HepG2 (cell line): ENCODE measurements around the gene ZC3H14. TPM values are rescaled to one million over a fixed set of nuclear protein-coding genes. Genes with fewer than 3 reads are reported as not detected.

Experiments
- ATAC-seq: fragments of 200-7000 bp; cut with Tn5 transposase; 3 replicates; pipeline ENCODE4 v1.9.1; 2020; ENCODE audit warnings: mild to moderate bottlenecking, moderate library complexity
- BruUV-seq: library from RNA; stranded (reverse); fragments of 400-500 nt; replicated peaks from 2 replicates; lab custom pipeline; 2021; lab: Mats Ljungman, UMichigan
- CTCF ChIA-PET: fragments of 300-600 bp; formaldehyde crosslinking; extraction: SDS; loops from one replicate; lab custom pipeline; 2021; ENCODE audit warnings: low total read pairs, inconsistent platforms, low intra/inter-chr PET ratio; lab: Yijun Ruan, JAX
- POLR2A ChIA-PET: fragments of 350-600 bp; sonication (Branson Sonifier 250); formaldehyde crosslinking; loops from one replicate; lab custom pipeline; 2020; ENCODE audit warnings: antibody characterized with exemption, inconsistent platforms; lab: Yijun Ruan, JAX
- DNase-seq: peaks from one replicate; pipeline ENCODE4 v3.0.0-alpha.2; 2015; ENCODE audit warnings: low spot score
- FAIRE-seq: peaks from 3 replicates; lab custom pipeline; 2011; peaks lifted over from hg19 to GRCh38; lab: Jason Lieb, UNC
- H2AFZ ChIP-seq: one replicate; pipeline ENCODE4 v1.6.1; 2011; ENCODE audit warnings: low read length, inconsistent platforms
- H3K27ac ChIP-seq: fragments of 300-600 bp; 3 replicates; pipeline ENCODE4 v1.8.0; 2011; ENCODE audit warnings: mixed run types, mild to moderate bottlenecking, mixed read lengths, low read length, inconsistent platforms; ENCODE audit not compliant: insufficient read depth; ENCODE audit errors: extremely low read length
- H3K27me3 ChIP-seq, 2 experiments: fragments of 200-600 bp in 1 of 2; 2 replicates in 1 of 2; 3 replicates in 1 of 2; pipeline versions ENCODE4 v1.6.0 to v1.8.0; 2011; ENCODE audit warnings: low read length in 2 of 2, mild to moderate bottlenecking in 2 of 2, moderate library complexity in 2 of 2, inconsistent platforms in 1 of 2; ENCODE audit not compliant: insufficient read depth in 2 of 2, control insufficient read depth in 1 of 2
- H3K36me3 ChIP-seq, 2 experiments: fragments of 200-600 bp in 1 of 2; replicated peaks in 1 of 2; 2 replicates in 1 of 2; 3 replicates in 1 of 2; pipeline versions ENCODE4 v1.5.1 to v1.8.0; 2011; ENCODE audit warnings: low read length in 2 of 2, inconsistent platforms in 1 of 2; ENCODE audit not compliant: insufficient read depth in 2 of 2, control insufficient read depth in 1 of 2
- H3K4me1 ChIP-seq: 2 replicates; pipeline ENCODE4 v1.5.1; 2012; ENCODE audit warnings: low read length, inconsistent platforms; ENCODE audit not compliant: insufficient read depth
- H3K4me2 ChIP-seq: 2 replicates; pipeline ENCODE4 v1.6.0; 2011; ENCODE audit warnings: low read depth, low read length, inconsistent platforms
- H3K4me3 ChIP-seq, 3 experiments: fragments of 200-600 bp in 1 of 3; sonication (generic), shearing (Covaris generic) in 1 of 3; replicated peaks in 1 of 3; 2 replicates each; pipeline ENCODE4 v1.5.1; 2011 to 2016; ENCODE audit warnings: low read length in 3 of 3, inconsistent platforms in 2 of 3, low read depth in 2 of 3, mild to moderate bottlenecking in 2 of 3, control low read depth in 1 of 3, mixed read lengths in 1 of 3; ENCODE audit not compliant: insufficient read depth in 1 of 3
- H3K79me2 ChIP-seq: one replicate; pipeline ENCODE4 v1.6.1; 2011; ENCODE audit warnings: low read length, inconsistent platforms; ENCODE audit not compliant: insufficient read depth
- H3K9ac ChIP-seq: 2 replicates; pipeline ENCODE4 v1.6.0; 2011; ENCODE audit warnings: mild to moderate bottlenecking, low read depth, low read length, inconsistent platforms; ENCODE audit not compliant: insufficient read depth
- H3K9me3 ChIP-seq: 2 replicates; pipeline ENCODE4 v1.5.1; 2012; ENCODE audit warnings: mild to moderate bottlenecking, low read length
- H4K20me1 ChIP-seq: 2 replicates; pipeline ENCODE4 v1.6.0; 2011; ENCODE audit warnings: inconsistent platforms, mild to moderate bottlenecking, low read length, moderate library complexity; ENCODE audit not compliant: insufficient read depth
- BCL6 ChIP-seq: IDR thresholded peaks from 2 replicates; pipeline ENCODE4 v1.6.1; 2016; ENCODE audit warnings: missing genetic modification reagents, missing compliant biosample characterization
- FOXA1 ChIP-seq, 2 experiments: fragments of 450-650 bp in 1 of 2; sonication (generic) in 1 of 2; formaldehyde crosslinking in 1 of 2; IDR thresholded peaks; 2 replicates each; pipeline versions ENCODE4 v1.4.0 to v1.6.1; 2016 to 2020; ENCODE audit warnings: missing genetic modification reagents in 1 of 2
- KDM5B ChIP-seq: sonication (generic); formaldehyde crosslinking; IDR thresholded peaks from 2 replicates; pipeline ENCODE4 v1.4.0; 2020; ENCODE audit warnings: missing genetic modification reagents, mild to moderate bottlenecking, borderline replicate concordance
- MAFF ChIP-seq: IDR thresholded peaks from 2 replicates; pipeline ENCODE4 v1.6.1; 2011; ENCODE audit warnings: low read depth, low read length, improper control_type of control experiment
- MYC ChIP-seq: sonication (generic); formaldehyde crosslinking; IDR thresholded peaks from 2 replicates; pipeline ENCODE4 v1.9.0; 2021; ENCODE audit warnings: missing genetic modification reagents, borderline replicate concordance
- NR2F6 ChIP-seq, 2 experiments: IDR thresholded peaks; 2 replicates each; pipeline ENCODE4 v1.6.1; 2016; ENCODE audit warnings: antibody characterized with exemption in 1 of 2, mild to moderate bottlenecking in 1 of 2
- SOX13 ChIP-seq, 3 experiments: fragments of 450-650 bp in 1 of 3; sonication (generic) in 1 of 3; formaldehyde crosslinking in 1 of 3; IDR thresholded peaks in 2 of 3; conservative IDR thresholded peaks in 1 of 3; 2 replicates each; pipeline versions ENCODE4 v1.5.0 to v1.6.1; 2016 to 2020; ENCODE audit warnings: antibody characterized with exemption in 1 of 3, mild to moderate bottlenecking in 1 of 3, missing compliant biosample characterization in 1 of 3, missing genetic modification reagents in 1 of 3, moderate library complexity in 1 of 3
- ZC3H4 ChIP-seq: sonication (generic); formaldehyde crosslinking; IDR thresholded peaks from 2 replicates; pipeline ENCODE4 v1.4.0; 2020; ENCODE audit warnings: missing genetic modification reagents, borderline replicate concordance
- ZNF557 ChIP-seq: sonication (generic); formaldehyde crosslinking; IDR thresholded peaks from 2 replicates; pipeline ENCODE4 v1.4.0; 2020; ENCODE audit warnings: missing genetic modification reagents
- WGBS: methylation state at CpG from one replicate; pipeline ENCODE4 v1.1.6; 2017; ENCODE audit warnings: low lambda C conversion rate; 5-methylcytosine and 5-hydroxymethylcytosine counted together
- in situ Hi-C: cut with HindIII; loops from 2 replicates; pipeline ENCODE4 v1.10.0; 2017; ENCODE audit warnings: low pct_unique_long_range_greater_than_20kb; ENCODE audit not compliant: extremely low pct_ligation_motif_present
- intact Hi-C: fragments of 100-400 bp; cut with micrococcal nuclease; formaldehyde crosslinking; loops from one replicate; pipeline ENCODE4 v1.10.0; 2022; ENCODE audit not compliant: unreplicated experiment
- polyA plus RNA-seq, 8 experiments: library from polyadenylated mRNA; depleted of rRNA in 3 of 8; stranded (reverse) in 7 of 8; unstranded in 1 of 8; fragments of >200 nt; fragmentation: Illumina TruSeq in 4 of 8; extraction: Trizol in 4 of 8; gene quantifications; 2 replicates each; pipeline versions ENCODE4 v1.2.1 to v1.2.3, GENCODE V29; 2011 to 2016; ENCODE audit warnings: low read depth in 4 of 8, missing spikeins in 1 of 8, mixed read lengths in 1 of 8; ENCODE audit not compliant: insufficient read depth in 1 of 8
- total RNA-seq, 5 experiments: library from RNA; depleted of rRNA; stranded (reverse); fragments of >200 nt; fragmentation: Illumina TruSeq; extraction: Trizol; gene quantifications; 2 replicates each; pipeline ENCODE4 v1.2.3, GENCODE V29; 2016; ENCODE audit warnings: low read depth in 1 of 5
- TF ChIP-seq, protein P1 (sequence below), 2 experiments: sonication (generic) in 1 of 2; formaldehyde crosslinking in 1 of 2; IDR thresholded peaks; 2 replicates each; pipeline versions ENCODE4 v1.4.0 to v1.6.1; 2016 to 2020; ENCODE audit warnings: borderline replicate concordance in 1 of 2, low read depth in 1 of 2, mild to moderate bottlenecking in 1 of 2, missing genetic modification reagents in 1 of 2
- TF ChIP-seq, protein P2 (sequence below): sonication (generic); formaldehyde crosslinking; conservative IDR thresholded peaks from 2 replicates; pipeline ENCODE4 v1.4.0; 2020; ENCODE audit warnings: missing genetic modification reagents
- TF ChIP-seq, protein P3 (sequence below): sonication (generic); formaldehyde crosslinking; IDR thresholded peaks from 2 replicates; pipeline ENCODE4 v1.9.0; 2021; ENCODE audit warnings: missing genetic modification reagents, mild to moderate bottlenecking, borderline replicate concordance

ZC3H14 gene
- total and polyA plus RNA-seq, 2 of the 13 experiments (the other 11 are each of a cell fraction or from before 2014, with no cell fraction given) = 65.1 to 67.5 TPM

DNA sequence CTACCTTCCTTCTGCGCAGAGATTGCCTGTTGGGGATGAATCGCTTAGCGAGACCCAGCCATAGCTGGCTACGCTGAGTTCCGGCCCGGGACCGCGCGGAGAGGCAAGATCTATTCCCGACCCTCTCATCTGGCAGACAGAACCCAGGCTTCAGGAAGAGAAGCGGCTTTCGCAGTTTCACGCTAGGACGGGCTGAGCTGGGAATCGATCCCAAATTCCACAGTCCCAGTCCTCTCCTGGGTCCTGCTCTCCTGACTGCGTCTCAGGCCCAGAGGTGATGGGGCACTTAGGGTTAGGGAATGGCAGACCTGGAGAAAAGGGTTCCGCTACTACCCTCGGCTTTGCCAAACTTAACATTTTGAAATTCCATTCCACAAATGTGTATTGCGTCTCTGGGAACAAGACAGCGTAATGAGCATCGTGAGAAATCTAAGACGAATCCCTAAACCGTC, 10.8 kb upstream of the ZC3H14 start (continued):
- TF ChIP-seq KDM5B (CRISPR knock-in tag) = no peak

DNA sequence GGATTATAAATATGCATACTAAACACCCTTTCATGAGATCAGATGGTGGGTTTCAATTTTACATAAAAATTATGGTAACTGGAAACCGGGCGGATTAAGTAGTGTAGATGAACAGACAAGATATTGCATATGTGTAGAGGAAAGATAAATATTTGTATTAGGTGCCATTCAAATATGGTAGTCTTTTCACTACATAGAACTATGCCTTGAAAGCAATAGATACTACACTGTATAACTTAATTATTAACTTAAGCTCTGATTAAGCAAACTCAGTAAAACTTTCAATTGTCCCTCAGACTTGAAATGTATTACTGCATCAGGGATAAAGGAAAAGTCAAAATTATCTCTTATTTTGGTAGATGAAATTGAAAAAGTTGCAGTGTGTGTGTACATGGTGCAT, 10.0 kb upstream of the ZC3H14 start:
- no peaks in the 10 kb centered on the region for H3K9me3 ChIP-seq
- BruUV-seq = no TSS peak
- H3K4me1 ChIP-seq = peaks cover 32% of the 10 kb centered on the region
- H3K36me3 ChIP-seq = peaks cover 0 to 8% of the 10 kb centered on the region in 2 experiments; a peak in 2 of 5 replicates
- CTCF ChIA-PET = no interaction called here
- POLR2A ChIA-PET = no interaction called here
- 31% methylated on average over 2 of the region's 2 CpGs for WGBS
- H4K20me1 ChIP-seq = no peaks in the 10 kb centered on the region
- peak; percentile 51 for DNase-seq
- intact Hi-C loops (loop anchor here (10.0 kb wide), 1 partner anchor 168 kb away; the partner anchor contains the start of gene SPATA7), in situ Hi-C loops (no loop called here)
- no peaks in the 10 kb centered on the region for H3K79me2 ChIP-seq
- no peak overlapping the region for H3K4me3 ChIP-seq
- FAIRE-seq = no peak
- peak; percentile 39 for ATAC-seq
- H2AFZ ChIP-seq = no peak overlapping the region
- no peak overlapping the region for H3K27ac ChIP-seq
- H3K9ac ChIP-seq = no peak overlapping the region
- no peaks in the 10 kb centered on the region for H3K27me3 ChIP-seq
- H3K4me2 ChIP-seq = peak overlapping the region; percentile 79; the same call in 1 of the 2 replicates
- TF ChIP-seq ZC3H4 (CRISPR knock-in tag) (no peak), NR2F6 (IDR thresholded peaks at IDR 0.05) (no peak), NR2F6 (CRISPR knock-in tag; IDR thresholded peaks at IDR 0.05) (no peak), SOX13 (IDR thresholded peaks at IDR 0.05) (no peak), SOX13 (CRISPR knock-in tag; conservative IDR thresholded peaks at IDR 0.05 in 1 of 2, IDR thresholded peaks at IDR 0.05 in 1 of 2) (peak in 1 of 2 experiments; percentile 26; a peak in 1 of 4 replicates), MAFF (0 out of 2 replicates have a peak, but pooled peaks have one; percentile 1), FOXA1 (IDR thresholded peaks at IDR 0.05) (0 out of 2 replicates have a peak, but pooled peaks have one; percentile 17), FOXA1 (CRISPR knock-in tag; IDR thresholded peaks at IDR 0.05) (no peak), BCL6 (CRISPR knock-in tag) (peak; percentile 72), MYC (CRISPR knock-in tag) (no peak), ZNF557 (CRISPR knock-in tag) (no peak)
- TF ChIP-seq, protein P1, sequence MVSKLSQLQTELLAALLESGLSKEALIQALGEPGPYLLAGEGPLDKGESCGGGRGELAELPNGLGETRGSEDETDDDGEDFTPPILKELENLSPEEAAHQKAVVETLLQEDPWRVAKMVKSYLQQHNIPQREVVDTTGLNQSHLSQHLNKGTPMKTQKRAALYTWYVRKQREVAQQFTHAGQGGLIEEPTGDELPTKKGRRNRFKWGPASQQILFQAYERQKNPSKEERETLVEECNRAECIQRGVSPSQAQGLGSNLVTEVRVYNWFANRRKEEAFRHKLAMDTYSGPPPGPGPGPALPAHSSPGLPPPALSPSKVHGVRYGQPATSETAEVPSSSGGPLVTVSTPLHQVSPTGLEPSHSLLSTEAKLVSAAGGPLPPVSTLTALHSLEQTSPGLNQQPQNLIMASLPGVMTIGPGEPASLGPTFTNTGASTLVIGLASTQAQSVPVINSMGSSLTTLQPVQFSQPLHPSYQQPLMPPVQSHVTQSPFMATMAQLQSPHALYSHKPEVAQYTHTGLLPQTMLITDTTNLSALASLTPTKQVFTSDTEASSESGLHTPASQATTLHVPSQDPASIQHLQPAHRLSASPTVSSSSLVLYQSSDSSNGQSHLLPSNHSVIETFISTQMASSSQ (IDR thresholded peaks at IDR 0.05; ENCODE audit: low read depth) = peak; percentile 52; the same call in 1 of the 2 replicates
- TF ChIP-seq, protein P1 (CRISPR knock-in tag; IDR thresholded peaks at IDR 0.05; ENCODE audit: borderline replicate concordance) = peak; percentile 39; the same call in 1 of the 2 replicates
- TF ChIP-seq, protein P2, sequence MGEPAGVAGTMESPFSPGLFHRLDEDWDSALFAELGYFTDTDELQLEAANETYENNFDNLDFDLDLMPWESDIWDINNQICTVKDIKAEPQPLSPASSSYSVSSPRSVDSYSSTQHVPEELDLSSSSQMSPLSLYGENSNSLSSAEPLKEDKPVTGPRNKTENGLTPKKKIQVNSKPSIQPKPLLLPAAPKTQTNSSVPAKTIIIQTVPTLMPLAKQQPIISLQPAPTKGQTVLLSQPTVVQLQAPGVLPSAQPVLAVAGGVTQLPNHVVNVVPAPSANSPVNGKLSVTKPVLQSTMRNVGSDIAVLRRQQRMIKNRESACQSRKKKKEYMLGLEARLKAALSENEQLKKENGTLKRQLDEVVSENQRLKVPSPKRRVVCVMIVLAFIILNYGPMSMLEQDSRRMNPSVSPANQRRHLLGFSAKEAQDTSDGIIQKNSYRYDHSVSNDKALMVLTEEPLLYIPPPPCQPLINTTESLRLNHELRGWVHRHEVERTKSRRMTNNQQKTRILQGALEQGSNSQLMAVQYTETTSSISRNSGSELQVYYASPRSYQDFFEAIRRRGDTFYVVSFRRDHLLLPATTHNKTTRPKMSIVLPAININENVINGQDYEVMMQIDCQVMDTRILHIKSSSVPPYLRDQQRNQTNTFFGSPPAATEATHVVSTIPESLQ (CRISPR knock-in tag) = no peak
- TF ChIP-seq, protein P3, sequence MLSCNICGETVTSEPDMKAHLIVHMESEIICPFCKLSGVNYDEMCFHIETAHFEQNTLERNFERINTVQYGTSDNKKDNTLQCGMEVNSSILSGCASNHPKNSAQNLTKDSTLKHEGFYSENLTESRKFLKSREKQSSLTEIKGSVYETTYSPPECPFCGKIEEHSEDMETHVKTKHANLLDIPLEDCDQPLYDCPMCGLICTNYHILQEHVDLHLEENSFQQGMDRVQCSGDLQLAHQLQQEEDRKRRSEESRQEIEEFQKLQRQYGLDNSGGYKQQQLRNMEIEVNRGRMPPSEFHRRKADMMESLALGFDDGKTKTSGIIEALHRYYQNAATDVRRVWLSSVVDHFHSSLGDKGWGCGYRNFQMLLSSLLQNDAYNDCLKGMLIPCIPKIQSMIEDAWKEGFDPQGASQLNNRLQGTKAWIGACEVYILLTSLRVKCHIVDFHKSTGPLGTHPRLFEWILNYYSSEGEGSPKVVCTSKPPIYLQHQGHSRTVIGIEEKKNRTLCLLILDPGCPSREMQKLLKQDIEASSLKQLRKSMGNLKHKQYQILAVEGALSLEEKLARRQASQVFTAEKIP (CRISPR knock-in tag) = no peak
